Astrocyte (in vitro differentiated cells and primary cell): ENCODE data around the gene CRYAB.

ENCODE experiments used
- CTCF ChIP-seq: IDR thresholded peaks from 2 replicates; pipeline ENCODE4 v1.5.1; 2011; ENCODE audit warnings: low read depth, mild to moderate bottlenecking, inconsistent platforms, low read length, moderate library complexity; ENCODE audit not compliant: insufficient read depth
- EZH2 ChIP-seq: IDR thresholded peaks from 2 replicates; pipeline ENCODE4 v1.6.1; 2012; ENCODE audit warnings: mild to moderate bottlenecking, low read length, inconsistent platforms; ENCODE audit not compliant: insufficient read depth

DNA sequence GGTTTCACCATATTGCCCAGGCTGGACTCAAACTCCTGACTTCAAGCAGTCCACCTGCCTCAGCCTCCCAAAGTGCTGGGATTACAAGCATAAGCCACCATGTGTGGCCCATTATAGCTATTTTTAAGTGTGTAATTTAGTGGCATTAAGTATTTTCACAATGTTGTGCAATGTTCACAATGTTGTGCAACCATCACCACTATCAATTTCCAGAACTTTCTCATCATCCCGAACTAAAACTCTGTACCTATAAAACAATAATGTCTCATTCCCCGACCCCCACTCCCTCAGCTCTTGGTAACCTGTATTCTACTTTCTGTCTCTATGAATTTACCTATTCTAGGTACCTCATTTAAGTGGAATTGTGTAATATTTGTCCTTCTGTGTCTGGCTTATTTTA lies 24.7 kb downstream of the CRYAB start:
- no peak for TF ChIP-seq CTCF
- TF ChIP-seq EZH2: no peak
